CD4-positive, alpha-beta T cell treated with Interleukin-21 for 1 hour (primary cell): ENCODE data around the gene TBC1D7.

Experiments
- DNase-seq: peaks from one replicate; pipeline ENCODE4 v3.0.0-alpha.2; 2020

Gene TBC1D7

DNA sequence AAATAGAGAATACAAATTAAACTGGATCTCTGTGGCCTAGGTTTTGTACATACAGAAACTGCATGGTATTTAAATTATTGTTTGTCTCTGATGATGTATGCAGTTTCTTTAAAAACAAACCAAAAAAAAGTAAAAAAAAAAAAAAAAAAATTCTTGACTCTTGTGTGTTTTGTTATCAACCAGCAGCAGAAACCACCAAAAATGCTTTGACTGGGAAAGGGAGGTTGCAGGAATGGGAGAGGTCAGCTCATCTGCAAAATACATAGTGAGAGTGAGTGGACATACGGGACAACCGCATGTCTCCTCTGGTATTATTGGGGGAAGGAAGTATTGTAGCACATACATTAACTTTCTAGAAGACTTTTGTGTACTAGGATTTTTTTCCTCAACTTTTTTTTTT is 38.0 kb downstream of the TBC1D7 start:
- DNase-seq = no peak

- DNase-seq = no peak
These were observed 38.5 kb downstream of the TBC1D7 start for GRCh38 chr6:13289789-13290318.

GRCh38 chr6:13288969-13289391 is 39.4 kb downstream of the TBC1D7 start:
- no peak for DNase-seq

- no peak for DNase-seq
These were observed 39.9 kb downstream of the TBC1D7 start for GRCh38 chr6:13288481-13288880.

DNA sequence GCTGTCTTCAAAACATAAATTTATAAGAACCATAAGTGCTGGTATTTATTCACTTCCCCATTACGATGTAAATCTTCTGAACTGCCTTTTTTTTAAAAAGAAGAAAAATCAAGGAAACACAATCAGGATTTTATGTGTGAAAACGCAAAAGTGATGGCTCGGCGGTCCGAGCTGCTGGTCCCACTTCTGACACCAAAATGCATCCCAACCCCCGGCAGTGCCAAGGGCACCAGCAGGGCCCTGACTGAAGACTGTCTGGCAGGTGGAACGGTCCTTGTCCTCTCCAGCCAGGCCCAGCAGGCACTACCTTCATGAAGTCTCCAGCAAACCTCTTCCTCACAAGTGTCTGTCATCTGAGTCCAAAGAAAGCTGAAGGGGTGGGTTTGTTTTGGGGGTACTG is 41.2 kb downstream of the TBC1D7 start:
- no peak for DNase-seq

- no peak for DNase-seq
These were observed 42.2 kb downstream of the TBC1D7 start for GRCh38 chr6:13286181-13286580.

- DNase-seq = no peak
These were observed 42.6 kb downstream of the TBC1D7 start for GRCh38 chr6:13285705-13286104.

DNA sequence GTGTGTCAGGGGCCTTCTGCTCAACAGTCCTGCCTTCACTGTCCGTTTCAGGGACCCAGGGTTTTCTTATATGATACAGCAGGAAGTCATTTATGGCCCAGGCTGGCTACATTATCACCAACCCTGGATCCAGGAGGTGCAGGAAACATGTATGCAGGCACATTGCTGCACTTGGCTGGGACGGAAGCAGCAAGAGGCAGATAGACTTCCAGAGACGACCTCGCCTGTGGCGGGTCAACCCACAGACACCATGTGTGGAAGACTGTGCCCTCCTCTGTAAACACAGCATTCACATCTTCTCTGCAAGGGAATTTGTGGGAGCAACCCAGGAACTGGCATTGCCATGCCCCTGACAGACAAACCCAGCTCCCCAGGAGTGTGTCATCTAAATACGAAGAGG is 43.7 kb downstream of the TBC1D7 start:
- DNase-seq = no peak

DNA sequence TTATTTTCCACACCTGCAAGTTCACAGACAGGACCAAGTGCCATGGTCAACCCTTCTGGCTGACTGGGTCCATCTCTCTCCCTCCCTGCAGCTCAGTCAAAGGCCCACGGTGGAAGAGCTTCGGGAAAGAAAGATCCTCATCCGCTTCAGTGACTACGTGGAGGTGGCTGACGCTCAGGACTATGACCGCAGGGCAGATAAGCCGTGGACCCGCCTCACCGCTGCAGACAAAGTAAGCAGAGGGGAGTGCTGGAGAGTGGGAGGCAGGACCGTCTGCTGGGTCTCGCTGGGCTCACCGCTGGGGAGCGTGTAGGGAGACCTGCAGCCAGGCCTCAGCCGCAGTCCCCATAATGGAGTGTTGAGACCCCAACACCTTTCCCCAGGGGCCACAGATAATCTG is 45.0 kb downstream of the TBC1D7 start:
- DNase-seq = no peak

GRCh38 chr6:13282393-13283069 is 45.8 kb downstream of the TBC1D7 start:
- no peak for DNase-seq

- DNase-seq = no peak
These were observed 46.7 kb downstream of the TBC1D7 start for GRCh38 chr6:13281686-13282085.

DNA sequence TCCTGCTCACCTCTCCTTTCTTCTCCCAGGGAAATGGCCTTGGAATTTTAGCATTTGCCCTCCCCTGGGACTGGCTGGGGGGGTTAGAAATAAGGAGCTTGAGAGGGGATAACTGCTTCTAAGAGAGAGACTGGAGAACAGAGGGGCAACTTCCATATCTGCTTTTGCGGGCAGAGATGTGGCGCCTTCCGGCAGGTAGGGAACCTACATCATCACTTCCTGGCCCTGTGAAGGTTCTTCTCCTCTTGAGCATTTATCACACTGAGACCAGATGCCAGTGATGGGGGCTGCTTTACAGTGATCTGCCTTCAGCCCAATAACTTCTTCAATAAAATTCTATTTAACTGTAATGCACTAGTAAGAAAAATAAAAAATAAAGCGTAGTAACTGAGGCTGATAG is 48.1 kb downstream of the TBC1D7 start:
- no peak for DNase-seq

DNA sequence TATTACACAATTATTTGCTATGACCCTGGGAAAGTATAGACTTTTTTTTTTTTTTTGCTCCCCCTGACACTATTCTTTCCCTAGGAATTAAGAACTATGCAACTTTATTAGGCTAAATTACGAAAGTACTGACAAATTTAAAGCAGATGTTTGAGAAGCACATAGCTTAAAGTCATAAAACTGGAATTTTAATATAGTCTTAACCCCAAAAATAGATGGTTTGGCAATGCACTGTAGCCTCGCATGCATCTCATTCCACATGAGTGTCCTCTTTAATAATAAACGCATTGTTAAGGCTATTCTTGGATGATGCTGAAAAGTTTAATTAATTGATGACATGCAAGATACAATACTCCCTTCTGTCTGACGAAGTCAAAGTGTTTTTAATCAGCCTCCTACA is 49.3 kb downstream of the TBC1D7 start:
- DNase-seq = no peak

DNA sequence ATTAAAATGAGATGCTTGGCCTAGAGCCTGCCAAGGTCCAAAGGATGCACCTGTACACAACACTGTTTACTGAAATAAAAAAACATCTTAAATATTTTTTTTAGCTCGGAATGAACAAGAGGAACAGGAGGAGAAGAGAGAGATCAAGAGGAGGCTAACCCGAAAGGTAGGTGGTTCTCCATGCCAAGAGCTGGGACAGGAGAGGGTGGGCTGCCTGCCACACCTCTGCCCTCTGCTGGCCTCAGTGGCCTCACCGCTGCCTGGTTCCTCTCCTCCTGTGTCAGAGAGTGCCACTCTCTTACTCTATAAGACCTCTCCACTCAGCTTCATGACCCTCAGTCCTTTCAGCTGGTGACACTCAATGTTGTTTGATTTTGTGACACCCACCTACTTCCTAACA is 50.2 kb downstream of the TBC1D7 start:
- no peak for DNase-seq

DNA sequence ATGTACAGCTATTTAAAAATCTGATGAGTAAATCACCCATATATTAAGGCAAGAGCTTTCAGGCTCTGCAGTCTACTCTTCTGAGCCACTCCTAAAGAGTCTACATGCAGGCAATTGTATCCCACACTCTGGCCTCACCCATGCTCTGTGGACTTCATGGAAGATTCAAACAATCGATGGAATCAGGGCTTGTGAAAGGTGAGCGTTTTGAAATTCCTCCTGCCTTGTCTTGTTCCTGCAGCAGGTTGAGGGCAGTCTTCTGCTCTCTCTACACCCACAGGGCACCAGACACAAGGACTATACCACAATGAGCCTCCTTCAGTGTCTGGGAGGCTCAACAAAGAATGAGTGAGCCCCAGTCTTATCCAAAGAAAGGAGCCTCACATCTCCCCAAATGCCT is 51.1 kb downstream of the TBC1D7 start:
- no peak for DNase-seq

DNA sequence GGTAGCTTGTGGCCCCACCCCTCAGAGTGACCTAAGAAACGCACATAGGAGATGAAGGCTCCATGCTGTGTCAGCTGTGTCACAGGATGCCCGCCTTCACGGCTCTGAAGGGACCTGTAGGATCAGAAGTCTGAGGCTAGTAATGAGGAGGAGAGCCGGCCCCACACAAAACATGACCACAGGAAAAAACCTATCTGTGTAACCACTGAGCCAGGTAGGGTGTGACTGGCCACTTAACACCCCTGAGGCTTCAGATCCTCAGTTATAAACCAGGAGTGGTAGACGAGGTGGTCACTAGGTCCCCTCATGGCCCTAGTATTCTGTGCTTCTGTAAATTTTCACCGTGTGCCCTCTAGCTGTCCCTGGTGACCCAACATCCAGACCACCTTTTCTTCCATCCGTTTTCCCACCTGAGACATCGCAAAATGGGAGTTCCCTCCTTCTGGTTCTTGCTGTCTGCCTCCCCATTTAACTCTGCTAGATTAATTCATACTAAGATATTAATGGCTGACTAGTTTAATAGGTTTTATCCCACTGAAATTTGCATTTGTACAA is 52.8 kb downstream of the TBC1D7 start:
- no peak for DNase-seq

- no peak for DNase-seq
These were observed 53.5 kb downstream of the TBC1D7 start for GRCh38 chr6:13274707-13275434.

DNA sequence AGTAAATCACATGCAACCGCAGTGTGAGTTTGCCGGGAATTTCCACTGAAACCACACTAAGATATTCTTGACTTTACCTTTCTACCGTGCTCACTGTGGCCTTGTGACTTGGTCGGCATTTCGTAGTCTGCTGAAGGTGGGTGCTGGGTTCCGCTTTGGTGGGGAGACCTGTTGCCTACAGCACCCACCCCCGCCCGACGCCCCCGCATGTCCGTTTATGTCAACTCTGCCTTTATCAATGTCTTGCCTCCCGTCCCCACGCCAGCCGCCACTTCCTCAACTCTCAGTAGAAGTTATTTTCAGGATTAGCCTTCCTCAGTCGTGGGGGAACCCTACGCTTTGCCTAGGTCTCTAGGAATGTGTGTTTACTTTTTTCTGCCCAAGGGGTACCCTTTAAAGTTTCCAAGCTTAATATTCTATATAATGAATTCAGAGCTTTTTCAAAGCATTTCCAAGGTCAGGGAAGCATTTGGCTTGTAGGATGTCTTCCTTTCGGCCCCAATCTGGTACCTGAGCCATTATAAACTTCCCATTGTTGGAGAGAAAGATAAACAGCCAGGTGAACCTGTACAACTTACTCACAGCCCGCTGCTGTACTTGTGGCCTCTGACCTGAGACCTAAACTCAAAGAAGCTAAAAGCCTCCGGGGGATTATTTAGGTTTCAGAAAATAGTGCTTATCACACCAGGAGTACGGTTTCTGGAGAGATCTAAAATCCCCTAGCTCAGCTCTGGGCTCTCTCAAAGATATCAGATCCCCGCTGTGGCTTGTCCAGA is 54.2 kb downstream of the TBC1D7 start:
- peak; percentile 66 for DNase-seq

- DNase-seq = no peak
These were observed 55.0 kb downstream of the TBC1D7 start for GRCh38 chr6:13273202-13273930.

DNA sequence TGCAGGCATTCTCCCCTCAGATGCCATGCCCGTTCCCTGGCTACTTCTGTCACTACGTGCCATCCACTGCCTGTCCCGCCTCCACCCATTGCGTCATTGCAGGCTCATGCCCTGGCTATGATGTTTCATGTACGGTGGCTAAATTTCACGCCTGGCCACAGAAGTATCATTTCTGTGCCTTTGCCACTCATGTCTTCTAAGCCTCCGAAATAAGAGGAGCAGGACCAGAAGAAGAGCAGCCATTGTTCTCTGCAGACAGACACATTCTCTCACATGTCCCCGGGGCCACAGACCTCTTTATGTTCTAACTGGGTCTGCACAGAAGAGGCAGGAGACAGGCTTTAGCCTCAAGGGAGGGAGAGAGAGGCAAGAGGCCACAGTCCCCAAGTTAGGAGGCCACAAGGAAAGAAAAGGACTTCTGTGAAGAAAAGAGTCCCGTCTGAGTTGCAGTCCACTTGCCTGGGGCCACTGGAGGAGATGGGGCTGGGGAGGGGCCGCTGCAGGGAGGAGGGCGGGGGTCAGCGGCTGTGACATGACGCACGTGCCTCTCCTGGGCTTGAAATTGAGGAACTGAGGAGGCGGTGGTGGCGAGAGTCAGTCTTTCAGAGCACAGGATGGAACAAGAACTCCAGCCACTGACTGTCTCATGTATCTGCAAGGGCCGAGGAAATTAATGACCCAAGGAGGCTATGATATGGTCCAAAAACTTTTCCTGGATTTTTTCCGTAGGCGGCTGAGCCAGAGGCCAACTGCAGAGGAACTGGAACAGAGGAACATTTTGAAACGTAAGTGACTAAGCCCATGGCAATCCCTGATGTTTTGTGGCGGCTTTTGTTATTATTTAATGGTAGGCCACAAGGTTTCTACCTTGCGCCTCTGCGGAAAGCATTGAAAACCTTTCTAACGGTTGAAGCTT is 55.9 kb downstream of the TBC1D7 start:
- peak; percentile 22 for DNase-seq

DNA sequence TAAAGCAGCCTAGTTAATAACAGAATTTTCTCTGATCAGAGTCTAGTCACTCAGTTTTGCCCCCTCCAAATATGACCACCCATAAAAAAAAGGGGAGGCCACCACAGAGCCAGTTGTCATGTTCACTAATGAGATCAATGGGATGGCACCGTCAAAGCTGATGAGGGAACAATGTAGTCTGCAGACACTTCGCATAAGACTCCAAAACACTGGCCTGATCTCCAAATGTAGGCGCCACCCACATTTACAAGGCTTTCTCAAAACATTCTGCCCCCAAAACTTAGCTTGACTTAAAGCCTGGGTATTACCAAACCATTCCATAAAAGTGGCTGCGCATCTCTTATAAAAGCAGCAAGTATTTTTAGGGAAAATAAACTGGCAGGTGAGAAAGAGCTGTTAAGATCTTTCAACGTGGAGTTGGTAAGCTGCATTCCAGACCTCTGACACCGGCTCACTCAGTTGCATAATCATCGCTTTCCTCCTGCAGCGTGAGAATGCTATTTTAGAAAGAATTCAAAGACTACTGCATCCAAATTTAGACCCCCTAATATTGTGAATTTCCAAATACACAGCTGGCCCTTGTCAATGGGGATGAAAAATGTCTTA is 59.3 kb downstream of the TBC1D7 start:
- no peak for DNase-seq
